Spleen (tissue), 11 donors: ENCODE data around the gene ELF5. TPM values are rescaled to one million over a fixed set of nuclear protein-coding genes. Genes with fewer than 3 reads are reported as not detected.

Source experiments
- DNase-seq: peaks from one replicate; pipeline ENCODE4 v3.0.0-alpha.2; 2020
- H3K27ac ChIP-seq, 8 donors: fragments of 200-600 bp; sonication (generic) in 7 of 8; 1 replicate in 4 of 8; 2 replicates in 4 of 8; pipeline versions ENCODE4 v1.5.0 to v1.8.0; 2016 to 2021; ENCODE audit warnings: inconsistent platforms in 4 of 8, mild to moderate bottlenecking in 4 of 8, moderate library complexity in 1 of 8
- H3K27me3 ChIP-seq, 7 donors: fragments of 200-600 bp; sonication (generic) in 6 of 7; replicated peaks in 1 of 7; 1 replicate in 4 of 7; 2 replicates in 3 of 7; pipeline versions ENCODE4 v1.5.0 to v1.8.0; 2016 to 2021; ENCODE audit warnings: inconsistent platforms in 3 of 7, mild to moderate bottlenecking in 1 of 7
- H3K36me3 ChIP-seq, 6 donors: fragments of 200-600 bp; sonication (generic) in 5 of 6; 1 replicate in 4 of 6; 2 replicates in 2 of 6; pipeline versions ENCODE4 v1.5.0 to v1.8.0; 2016 to 2021; ENCODE audit warnings: inconsistent platforms in 2 of 6
- H3K4me1 ChIP-seq, 6 donors: fragments of 200-600 bp; sonication (generic) in 5 of 6; 1 replicate in 3 of 6; 2 replicates in 3 of 6; pipeline versions ENCODE4 v1.5.0 to v1.8.0; 2016 to 2021; ENCODE audit warnings: inconsistent platforms in 3 of 6
- H3K4me3 ChIP-seq, 8 donors: fragments of 200-600 bp; sonication (generic) in 7 of 8; 1 replicate in 4 of 8; 2 replicates in 4 of 8; pipeline versions ENCODE4 v1.5.0 to v1.8.0; 2016 to 2021; ENCODE audit warnings: inconsistent platforms in 4 of 8, mild to moderate bottlenecking in 4 of 8, moderate library complexity in 2 of 8
- H3K9me3 ChIP-seq, 8 donors: fragments of 200-600 bp; sonication (generic) in 7 of 8; 1 replicate in 4 of 8; 2 replicates in 4 of 8; pipeline versions ENCODE4 v1.5.0 to v1.8.0; 2016 to 2021; ENCODE audit warnings: inconsistent platforms in 4 of 8
- POLR2A ChIP-seq, 3 donors: fragments of 450-650 bp; IDR thresholded peaks; one replicate each; pipeline ENCODE4 v1.5.1; 2017; ENCODE audit warnings: antibody characterized with exemption in 3 of 3, mild to moderate bottlenecking in 1 of 3
- POLR2AphosphoS5 ChIP-seq, 3 donors: sonication (generic); formaldehyde crosslinking; IDR thresholded peaks; one replicate each; pipeline ENCODE4 v1.5.1; 2017; ENCODE audit warnings: antibody characterized with exemption in 3 of 3
- WGBS, 5 donors: extraction: QIAGEN DNeasy Blood & Tissue Kit in 3 of 5; methylation state at CpG; one replicate each; pipeline versions ENCODE4 v1.1.5 to v1.1.7; 2013 to 2018; 5-methylcytosine and 5-hydroxymethylcytosine counted together
- intact Hi-C: fragments of 100-400 bp; cut with DNase I; formaldehyde crosslinking; loops from one replicate; pipeline ENCODE4 v1.15.0; 2023; ENCODE audit warnings: low total_unique reads
- polyA plus RNA-seq, 3 donors: library from polyadenylated mRNA; stranded (reverse); fragments of 200-250 nt; gene quantifications; one replicate each; pipeline ENCODE4 v1.2.1, GENCODE V29; 2013
- total RNA-seq, 7 donors: library from RNA; depleted of rRNA in 3 of 7; stranded (reverse); fragments of >200 nt in 3 of 7; fragmentation: NEBNext Ultra II Directional in 4 of 7; extraction: Animal tissue kit (Norgen Biotek cat#: 25700) in 4 of 7; gene quantifications; one replicate each; pipeline versions ENCODE4 v1.1.0 to v1.2.1, GENCODE V29; 2016 to 2021
- TF ChIP-seq, protein P1 (sequence below), 11 experiments: fragments of 200-600 bp in 7 of 11; fragments of 450-650 bp in 4 of 11; sonication (generic) in 4 of 11; IDR thresholded peaks in 8 of 11; conservative IDR thresholded peaks in 3 of 11; 1 replicate in 7 of 11; 2 replicates in 4 of 11; pipeline versions ENCODE4 v1.4.0 to v1.8.0; 2016 to 2021; ENCODE audit warnings: antibody characterized with exemption in 11 of 11, inconsistent platforms in 4 of 11, mild to moderate bottlenecking in 1 of 11
- donor health status: healthy with polysubstance abuse.
- donor health status: DM: no; HTN: no; CAD: no; lungs with moderate emphysema.
- donor health status: DM: no; HTN: no; CAD: no.
- donor health status: Bipolar disorder and iron deficiency.
- donor health status: healthy.
- donor health status: DM: no; HTN: no; CAD: no.
- donor health status: DM: yes; HTN: yes; CAD: no.

Gene ELF5
- total and polyA plus RNA-seq, 10 donors = 0.08 to 8.8 (median 0.79) TPM

DNA sequence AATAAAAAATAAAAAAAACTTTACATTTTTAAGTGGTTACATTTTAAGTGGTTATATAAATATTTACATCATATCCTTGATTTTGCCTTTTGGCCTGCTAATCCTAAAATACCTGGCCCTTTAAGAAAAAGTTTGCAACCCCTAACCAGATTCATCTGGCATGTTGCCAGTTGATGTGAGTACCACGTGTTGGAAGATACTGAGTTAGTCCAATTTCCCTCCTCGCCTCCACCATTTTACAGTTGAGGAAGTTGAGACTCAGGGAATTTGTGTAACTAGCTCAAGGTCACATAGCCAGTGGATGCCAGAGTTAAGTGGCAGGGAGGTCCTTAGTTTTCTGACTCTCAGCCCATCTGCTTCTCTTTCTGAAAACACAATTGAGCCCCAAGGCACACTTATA is 5.1 kb downstream of the ELF5 start:
- H3K9me3 ChIP-seq = no peaks in the 10 kb centered on the region
- TF ChIP-seq, protein P1, sequence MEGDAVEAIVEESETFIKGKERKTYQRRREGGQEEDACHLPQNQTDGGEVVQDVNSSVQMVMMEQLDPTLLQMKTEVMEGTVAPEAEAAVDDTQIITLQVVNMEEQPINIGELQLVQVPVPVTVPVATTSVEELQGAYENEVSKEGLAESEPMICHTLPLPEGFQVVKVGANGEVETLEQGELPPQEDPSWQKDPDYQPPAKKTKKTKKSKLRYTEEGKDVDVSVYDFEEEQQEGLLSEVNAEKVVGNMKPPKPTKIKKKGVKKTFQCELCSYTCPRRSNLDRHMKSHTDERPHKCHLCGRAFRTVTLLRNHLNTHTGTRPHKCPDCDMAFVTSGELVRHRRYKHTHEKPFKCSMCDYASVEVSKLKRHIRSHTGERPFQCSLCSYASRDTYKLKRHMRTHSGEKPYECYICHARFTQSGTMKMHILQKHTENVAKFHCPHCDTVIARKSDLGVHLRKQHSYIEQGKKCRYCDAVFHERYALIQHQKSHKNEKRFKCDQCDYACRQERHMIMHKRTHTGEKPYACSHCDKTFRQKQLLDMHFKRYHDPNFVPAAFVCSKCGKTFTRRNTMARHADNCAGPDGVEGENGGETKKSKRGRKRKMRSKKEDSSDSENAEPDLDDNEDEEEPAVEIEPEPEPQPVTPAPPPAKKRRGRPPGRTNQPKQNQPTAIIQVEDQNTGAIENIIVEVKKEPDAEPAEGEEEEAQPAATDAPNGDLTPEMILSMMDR (IDR thresholded peaks at IDR 0.05 in 8 of 11, conservative IDR thresholded peaks at IDR 0.05 in 3 of 11) = no peak
- no peak for TF ChIP-seq POLR2AphosphoS5 (IDR thresholded peaks at IDR 0.05)
- intact Hi-C loops = no loop called here
- H3K4me3 ChIP-seq = no peak overlapping the region
- no peak overlapping the region for H3K27ac ChIP-seq
- no peaks in the 10 kb centered on the region for H3K27me3 ChIP-seq
- no peak for DNase-seq
- no peaks in the 10 kb centered on the region for H3K36me3 ChIP-seq
- H3K4me1 ChIP-seq = peaks cover 0 to 4% (median 0%) of the 10 kb centered on the region in 6 donors
- 15 to 32% (median 23%) methylated on average over 2 of the region's 2 CpGs for WGBS, 5 donors

DNA sequence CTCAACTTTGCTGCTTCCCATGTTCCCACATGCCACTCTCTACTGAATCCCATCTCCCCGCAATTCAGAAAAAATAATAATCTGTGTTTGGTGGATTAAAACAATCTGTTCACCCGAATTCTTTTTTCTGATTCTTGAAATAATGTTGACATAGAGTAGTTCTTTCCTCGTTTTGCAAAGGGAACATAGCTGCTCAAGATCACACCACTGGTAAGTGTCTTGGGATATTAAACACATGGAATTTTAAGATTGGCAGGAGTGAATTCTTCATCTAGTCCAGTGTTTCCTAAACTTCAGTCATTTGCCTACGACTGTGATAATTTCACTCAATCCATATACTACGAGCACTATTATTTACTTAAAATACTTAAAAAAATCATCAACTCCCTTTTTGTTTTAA is 6.0 kb downstream of the ELF5 start:
- Histone ChIP-seq H3K27ac (no peak overlapping the region), H3K36me3 (no peaks in the 10 kb centered on the region), H3K4me1 (peaks cover 0 to 3% (median 0%) of the 10 kb centered on the region in 6 donors), H3K4me3 (no peak overlapping the region), H3K9me3 (no peaks in the 10 kb centered on the region), H3K27me3 (no peaks in the 10 kb centered on the region)
- DNase-seq = no peak
- intact Hi-C loops = no loop called here
- TF ChIP-seq POLR2AphosphoS5 (IDR thresholded peaks at IDR 0.05) (no peak), POLR2A (IDR thresholded peaks at IDR 0.05) (no peak)
- TF ChIP-seq, protein P1 (IDR thresholded peaks at IDR 0.05 in 8 of 11, conservative IDR thresholded peaks at IDR 0.05 in 3 of 11) = no peak
- WGBS, 5 donors = 84 to 93% (median 86%) methylated on average over 5 of the region's 5 CpGs

DNA sequence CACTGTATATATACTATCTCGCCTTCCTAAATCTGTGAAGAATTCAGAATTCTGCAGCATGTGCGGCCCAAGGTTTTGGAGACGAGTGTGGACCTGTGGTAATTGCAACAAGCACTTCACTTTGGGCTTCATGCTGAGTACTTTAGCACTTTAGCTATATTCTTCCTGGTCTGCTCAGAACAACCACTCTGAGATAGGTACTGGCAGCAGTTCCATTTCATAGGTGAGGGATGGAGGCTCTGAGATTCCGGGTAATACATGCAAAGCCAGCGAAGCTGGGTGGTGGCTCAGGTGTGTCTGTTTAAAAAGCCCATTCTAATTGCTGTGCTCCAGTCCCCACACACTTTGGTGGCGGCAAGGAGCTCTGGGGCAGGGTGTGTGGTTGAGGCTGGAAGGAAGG is 6.4 kb downstream of the ELF5 start:
- Histone ChIP-seq H3K27me3 (no peaks in the 10 kb centered on the region), H3K4me3 (no peak overlapping the region), H3K27ac (no peak overlapping the region), H3K9me3 (no peaks in the 10 kb centered on the region), H3K4me1 (peaks cover 0 to 6% (median 3%) of the 10 kb centered on the region in 6 donors), H3K36me3 (no peaks in the 10 kb centered on the region)
- WGBS, 5 donors = 80 to 97% (median 95%) methylated on average over 6 of the region's 6 CpGs
- DNase-seq = no peak
- no peak for TF ChIP-seq POLR2AphosphoS5 (IDR thresholded peaks at IDR 0.05)
- no peak for TF ChIP-seq POLR2A (IDR thresholded peaks at IDR 0.05)
- intact Hi-C loops = no loop called here

DNA sequence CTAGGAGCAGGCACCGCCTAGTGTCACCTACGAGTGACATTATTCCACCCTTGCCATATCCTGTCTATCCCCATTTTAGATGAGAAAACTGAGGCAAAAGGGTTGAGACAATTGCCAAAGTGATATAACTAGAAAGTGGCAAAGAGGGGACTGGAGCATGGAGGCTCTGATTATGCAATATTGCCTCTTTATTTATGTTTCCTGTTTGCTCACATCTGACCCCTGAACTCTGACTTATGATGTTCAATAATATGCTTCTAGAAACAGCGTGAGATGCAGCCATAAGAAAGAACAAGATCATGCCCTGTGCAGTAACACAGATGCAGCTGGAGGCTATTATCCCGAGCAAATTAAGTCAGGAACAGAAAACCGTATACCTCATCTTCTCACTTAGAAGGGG is 7.7 kb downstream of the ELF5 start:
- 71 to 85% (median 84%) methylated on average over 5 of the region's 5 CpGs for WGBS, 5 donors
- TF ChIP-seq POLR2A (IDR thresholded peaks at IDR 0.05) (no peak), POLR2AphosphoS5 (IDR thresholded peaks at IDR 0.05) (no peak)
- TF ChIP-seq, protein P1 (IDR thresholded peaks at IDR 0.05 in 8 of 11, conservative IDR thresholded peaks at IDR 0.05 in 3 of 11) = no peak
- Histone ChIP-seq H3K27ac (no peak overlapping the region), H3K27me3 (no peaks in the 10 kb centered on the region), H3K4me1 (peaks cover 5 to 17% (median 9%) of the 10 kb centered on the region in 6 donors), H3K36me3 (no peaks in the 10 kb centered on the region), H3K4me3 (no peak overlapping the region), H3K9me3 (no peaks in the 10 kb centered on the region)
- intact Hi-C loops = no loop called here
- DNase-seq = no peak

DNA sequence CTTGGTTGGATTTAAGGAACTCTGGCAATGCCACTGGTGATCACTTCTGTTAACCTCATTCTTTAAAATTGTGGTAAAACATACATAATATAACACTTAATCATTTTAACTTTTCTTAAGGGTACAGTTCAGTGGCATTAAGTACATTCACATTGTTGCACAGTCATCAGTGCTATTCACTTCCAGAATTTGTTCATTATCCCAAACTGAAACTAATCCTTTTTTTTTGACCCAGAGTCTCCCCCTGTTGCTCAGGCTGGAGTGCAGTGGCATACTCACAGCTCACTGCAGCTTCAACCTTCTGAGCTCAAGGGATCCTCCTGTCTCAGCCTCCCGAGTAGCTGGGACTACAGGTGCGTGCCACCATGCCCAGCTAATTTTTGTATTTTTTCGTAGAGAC is 10.6 kb downstream of the ELF5 start:
- Histone ChIP-seq H3K36me3 (no peaks in the 10 kb centered on the region), H3K4me1 (peaks cover 5 to 17% (median 9%) of the 10 kb centered on the region in 6 donors), H3K27me3 (no peaks in the 10 kb centered on the region), H3K9me3 (no peaks in the 10 kb centered on the region), H3K4me3 (no peak overlapping the region), H3K27ac (no peak overlapping the region)
- no peak for DNase-seq
- no peak for TF ChIP-seq POLR2AphosphoS5 (IDR thresholded peaks at IDR 0.05)
- no peak for TF ChIP-seq POLR2A (IDR thresholded peaks at IDR 0.05)
- TF ChIP-seq, protein P1 (IDR thresholded peaks at IDR 0.05 in 8 of 11, conservative IDR thresholded peaks at IDR 0.05 in 3 of 11) = no peak
- intact Hi-C loops = no loop called here
- WGBS, 5 donors = 91 to 98% (median 95%) methylated on average over 3 of the region's 3 CpGs
